Activated CD4-positive, alpha-beta T cell treated with anti-CD3 and anti-CD28 coated beads, Interleukin-10, Interleukin-2, amounts not matched to agents 100 ng/mL and 50 ng/mL, durations not matched to agents 16 hours and 8 hours (primary cell): Measurements from ENCODE around the gene EZH1.

ENCODE experiments used
- DNase-seq: peaks from one replicate; pipeline ENCODE4 v3.0.0-alpha.2; 2020

The EZH1 gene

DNA sequence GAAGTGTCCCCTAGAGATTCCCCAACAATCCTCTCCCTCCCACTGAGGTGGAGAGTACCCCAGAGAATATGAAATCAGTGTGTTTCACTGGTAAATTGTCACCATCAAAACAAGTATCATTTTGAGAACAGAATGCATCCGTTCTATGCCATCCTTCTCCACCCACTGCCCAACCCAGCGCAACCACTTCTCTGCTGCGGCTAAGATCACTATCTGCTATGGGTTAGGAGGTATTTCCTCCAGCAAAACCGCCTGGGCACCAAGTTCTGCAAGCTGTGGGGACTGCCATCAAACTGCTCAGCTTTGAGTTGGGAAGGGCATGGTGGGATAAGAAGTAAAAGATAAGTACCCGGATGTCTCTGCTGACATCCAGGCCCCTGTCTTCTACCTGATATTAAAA lies 38.1 kb downstream of the EZH1 start:
- DNase-seq, result peak; percentile 94

DNA sequence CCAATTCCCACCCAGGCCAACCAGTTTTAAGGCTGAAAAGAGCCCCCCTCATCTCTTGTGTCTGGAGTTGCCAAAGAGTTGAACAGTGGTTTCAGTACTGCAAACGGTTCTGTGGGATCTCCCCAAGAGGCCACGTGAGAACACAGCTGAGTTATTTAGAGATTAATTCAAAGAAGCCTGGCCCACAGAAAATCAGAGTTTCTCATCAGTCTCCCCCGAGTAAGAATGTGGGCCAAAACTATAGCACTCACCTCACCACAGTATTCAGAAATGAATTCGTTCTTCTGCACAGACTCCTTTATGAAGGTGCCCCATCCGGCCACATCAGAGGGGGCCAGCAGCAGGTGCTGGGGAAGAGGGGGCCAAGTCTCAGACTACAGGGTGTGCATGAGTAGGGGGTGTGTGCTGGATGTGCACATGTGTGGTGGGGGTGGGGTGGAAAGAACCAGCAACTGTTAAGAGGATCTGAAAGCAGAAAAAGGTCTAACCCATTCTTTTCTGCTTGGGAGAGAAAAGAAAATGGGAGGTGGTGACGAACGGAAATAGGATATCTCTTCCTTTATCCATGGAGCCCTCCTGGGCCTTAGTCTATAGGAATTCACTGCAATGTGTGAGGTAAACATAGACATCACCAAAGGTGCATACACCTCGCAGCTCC lies 39.9 kb downstream of the EZH1 start:
- peak; percentile 95 for DNase-seq

- peak; percentile 72 for DNase-seq
These were observed 40.4 kb downstream of the EZH1 start for GRCh38 chr17:42704490-42704836.

DNA sequence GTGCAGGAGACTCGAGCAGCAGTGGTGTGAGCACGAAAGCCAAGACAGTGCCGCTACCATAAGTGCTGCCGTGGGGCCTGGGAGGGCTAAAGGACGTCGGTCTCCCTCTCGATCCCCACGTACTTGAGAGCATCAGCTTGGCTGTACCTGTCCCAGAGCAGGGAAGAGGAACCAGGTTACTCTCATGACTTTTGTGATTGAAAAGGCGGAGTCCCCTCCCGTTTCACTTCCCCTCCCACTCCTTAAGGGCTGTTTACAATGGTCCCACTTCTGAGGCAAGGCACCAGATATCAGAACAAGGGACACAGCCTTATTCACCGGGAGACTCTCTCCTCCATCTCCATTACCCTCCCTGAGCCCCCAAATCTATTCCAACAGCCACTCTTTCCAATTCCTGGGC lies 42.4 kb downstream of the EZH1 start:
- no peak for DNase-seq

GRCh38 chr17:42700586-42701289 lies 44.1 kb downstream of the EZH1 start:
- no peak for DNase-seq

GRCh38 chr17:42699415-42699740 lies 45.5 kb downstream of the EZH1 start:
- no peak for DNase-seq

- DNase-seq, result no peak
These were observed 46.0 kb downstream of the EZH1 start for GRCh38 chr17:42698736-42699414.

DNA sequence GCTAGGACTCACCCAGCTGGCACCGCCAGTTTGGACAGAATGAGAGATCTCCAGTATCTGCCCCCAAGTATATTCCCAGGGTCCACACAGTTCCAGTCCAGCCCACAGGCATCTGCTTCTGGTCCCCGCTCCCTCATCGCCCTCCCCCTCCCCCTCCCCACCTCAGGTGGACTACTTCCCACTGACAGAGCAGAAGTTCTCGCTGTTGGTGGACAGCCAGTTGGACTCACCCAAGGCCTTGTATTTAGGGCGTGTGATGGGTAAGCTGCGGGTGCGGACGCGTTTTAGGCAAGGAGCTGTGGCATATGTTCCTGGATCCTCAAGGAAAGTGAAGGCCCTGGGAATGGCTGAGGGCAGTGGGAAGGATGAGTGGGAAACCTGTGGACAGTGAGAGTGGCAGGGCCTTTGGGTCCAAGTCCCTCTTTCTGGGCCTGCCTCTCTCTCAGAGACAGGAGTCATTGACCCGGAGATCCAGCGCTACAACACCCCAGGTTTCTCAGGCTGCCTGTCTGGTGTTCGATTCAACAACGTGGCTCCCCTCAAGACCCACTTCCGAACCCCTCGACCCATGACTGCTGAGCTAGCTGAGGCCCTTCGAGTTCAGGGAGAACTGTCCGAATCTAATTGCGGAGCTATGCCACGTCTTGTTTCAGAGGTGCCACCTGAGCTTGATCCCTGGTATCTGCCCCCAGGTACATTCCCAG lies 47.6 kb downstream of the EZH1 start:
- DNase-seq, result no peak

- DNase-seq, result no peak
These were observed 49.3 kb downstream of the EZH1 start for GRCh38 chr17:42695500-42695899.

DNA sequence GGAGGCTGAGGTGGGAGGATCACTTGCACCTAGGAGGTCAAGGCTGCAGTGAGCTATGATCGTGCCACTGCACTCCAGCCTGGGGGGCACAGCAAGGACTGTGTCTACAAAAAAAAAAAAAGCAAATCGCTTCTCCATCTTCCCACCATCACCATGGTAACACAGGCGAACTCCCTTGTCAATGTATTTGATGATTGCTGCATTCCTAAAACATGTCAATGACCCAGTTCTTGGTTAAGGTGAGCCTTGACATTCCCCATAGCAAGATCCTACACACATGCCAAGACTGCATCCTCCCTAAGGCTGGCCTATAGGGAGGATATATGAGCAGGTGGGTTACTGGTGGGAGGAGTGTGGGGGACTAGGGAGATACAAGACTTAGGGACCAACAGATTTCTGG lies 50.3 kb downstream of the EZH1 start:
- no peak for DNase-seq

- no peak for DNase-seq
These were observed 52.4 kb downstream of the EZH1 start for GRCh38 chr17:42692489-42692888.

- DNase-seq, result no peak
These were observed 53.8 kb downstream of the EZH1 start for GRCh38 chr17:42691021-42691545.

- DNase-seq, result no peak
These were observed 54.2 kb downstream of the EZH1 start for GRCh38 chr17:42690596-42690995.

GRCh38 chr17:42687707-42688320 lies 57.0 kb downstream of the EZH1 start:
- no peak for DNase-seq

DNA sequence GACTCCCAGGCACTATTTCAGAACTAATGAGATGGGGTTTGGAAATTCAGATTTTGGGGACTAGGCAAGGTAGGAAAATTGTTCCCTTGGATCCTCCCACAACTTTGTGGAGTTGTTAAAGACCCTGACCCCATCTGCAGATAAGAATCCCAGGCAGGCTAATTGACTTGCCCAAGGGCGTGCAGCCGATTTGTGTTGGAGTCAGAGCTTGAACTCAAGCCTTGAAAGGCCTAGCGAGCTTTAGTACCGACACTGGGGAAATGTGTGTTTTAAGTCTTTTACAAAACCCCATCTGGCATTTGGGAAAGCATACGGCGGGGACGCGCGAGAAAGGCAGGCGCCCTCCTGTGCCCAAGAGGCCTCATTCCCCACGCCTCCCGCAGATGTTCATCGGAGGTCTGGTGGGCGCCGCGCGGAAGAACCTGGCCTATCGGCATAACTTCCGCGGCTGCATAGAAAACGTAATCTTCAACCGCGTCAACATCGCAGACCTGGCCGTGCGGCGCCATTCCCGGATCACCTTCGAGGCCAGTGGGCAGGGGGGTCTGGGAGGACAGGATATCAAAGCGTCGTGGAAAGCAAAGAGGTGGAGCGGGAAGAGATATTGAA lies 58.2 kb downstream of the EZH1 start:
- no peak for DNase-seq

- DNase-seq, result no peak
These were observed 59.0 kb downstream of the EZH1 start for GRCh38 chr17:42685831-42686230.

- no peak for DNase-seq
These were observed 59.8 kb downstream of the EZH1 start for GRCh38 chr17:42684929-42685556.

- DNase-seq, result peak; percentile 43
These were observed 61.3 kb downstream of the EZH1 start for GRCh38 chr17:42683407-42684034.

GRCh38 chr17:42682722-42683403 lies 62.0 kb downstream of the EZH1 start:
- DNase-seq, result peak; percentile 48

DNA sequence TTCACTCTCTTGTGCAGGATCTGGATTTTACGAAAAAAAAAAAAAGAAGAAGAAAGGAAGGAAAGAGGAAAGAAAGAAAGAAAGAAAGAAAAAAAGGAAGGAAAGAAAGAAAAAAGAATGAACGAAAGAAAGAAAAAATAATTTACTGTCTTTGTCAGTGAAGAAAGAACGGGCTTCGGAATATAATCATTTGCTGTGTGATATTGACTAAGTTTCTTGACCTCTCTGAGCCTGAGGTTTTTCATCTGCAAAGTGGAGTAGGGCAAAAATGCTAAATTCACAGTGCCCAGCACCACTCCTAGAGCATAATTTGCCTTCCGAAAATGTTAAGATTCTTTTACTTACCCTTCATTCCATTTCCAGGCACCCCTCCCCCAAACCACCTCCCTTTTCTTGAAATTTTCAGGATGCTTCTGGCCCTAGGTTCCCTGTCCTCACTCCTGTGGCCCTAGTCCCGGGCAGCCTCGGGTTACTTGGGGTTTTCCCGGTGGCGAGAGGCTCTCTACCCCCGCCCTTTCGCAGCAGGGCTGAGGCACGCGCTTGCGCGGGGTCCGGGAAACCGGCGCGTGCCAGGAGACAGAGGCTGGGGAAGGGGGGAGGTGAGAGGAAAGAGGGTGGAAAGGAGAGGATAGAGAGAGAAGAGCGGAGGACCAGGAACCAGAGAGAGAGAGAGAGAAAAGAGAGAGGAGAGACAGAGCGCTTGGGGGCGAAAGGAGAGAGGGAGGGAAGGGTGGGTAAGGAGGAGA lies 62.7 kb downstream of the EZH1 start, which contains the start of gene CNTNAP1:
Gene CNTNAP1, plus strand, starts transcription at position 556 of the 746 bp plus-strand sequence. CDS start 299 bp downstream, outside the sequence.
- peak; percentile 57 for DNase-seq
